H1 (cell line): ENCODE measurements around the gene TJP3. TPM values are rescaled to one million over a fixed set of nuclear protein-coding genes. Genes with fewer than 3 reads are reported as not detected.

ENCODE experiments used
- CTCF ChIA-PET: fragments of 300-600 bp; sonication (Branson Sonifier 250); formaldehyde crosslinking; loops from one replicate; lab custom pipeline; 2021; ENCODE audit not compliant: partially characterized antibody; lab: Charles Lee
- POLR2A ChIA-PET: fragments of 300-600 bp; sonication (Branson Sonifier 250); formaldehyde crosslinking; loops from one replicate; lab custom pipeline; 2021; ENCODE audit warnings: inconsistent platforms; ENCODE audit not compliant: partially characterized antibody; lab: Charles Lee
- DNase-seq, 2 experiments: peaks; one replicate each; pipeline versions ENCODE4 v3.0.0 to v3.0.0-alpha.2; 2010 to 2022; ENCODE audit warnings: low spot score in 2 of 2, low read depth in 1 of 2, mixed read lengths in 1 of 2
- FAIRE-seq: peaks from 2 replicates; lab custom pipeline; 2011; peaks lifted over from hg19 to GRCh38; lab: Jason Lieb, UNC
- H2AFZ ChIP-seq: 2 replicates; pipeline ENCODE4 v1.8.1; 2012; ENCODE audit warnings: low read length, inconsistent platforms
- H2AK5ac ChIP-seq: 2 replicates; pipeline ENCODE4 v1.6.1; 2013; ENCODE audit warnings: low read depth, low read length
- H2BK120ac ChIP-seq: replicated peaks from 2 replicates; pipeline ENCODE3; 2013; ENCODE audit warnings: low read depth, low read length, inconsistent platforms
- H2BK12ac ChIP-seq: 2 replicates; pipeline ENCODE4 v1.6.1; 2013; ENCODE audit warnings: low read depth, low read length
- H2BK15ac ChIP-seq: 2 replicates; pipeline ENCODE4 v1.6.1; 2013; ENCODE audit warnings: low read length
- H2BK20ac ChIP-seq: 2 replicates; pipeline ENCODE4 v1.6.1; 2013; ENCODE audit warnings: low read length
- H2BK5ac ChIP-seq: 2 replicates; pipeline ENCODE4 v1.6.1; 2013; ENCODE audit warnings: low read depth, low read length
- H3K14ac ChIP-seq: 2 replicates; pipeline ENCODE4 v1.6.1; 2013; ENCODE audit warnings: inconsistent platforms; ENCODE audit not compliant: insufficient read length
- H3K18ac ChIP-seq: 2 replicates; pipeline ENCODE4 v1.6.1; 2013; ENCODE audit warnings: low read length; ENCODE audit errors: extremely low read depth
- H3K23ac ChIP-seq: 2 replicates; pipeline ENCODE4 v1.6.1; 2013; ENCODE audit warnings: inconsistent platforms; ENCODE audit not compliant: insufficient read length
- H3K23me2 ChIP-seq: 2 replicates; pipeline ENCODE4 v1.6.1; 2013; ENCODE audit warnings: low read depth, low read length
- H3K27ac ChIP-seq: 2 replicates; pipeline ENCODE4 v1.6.1; 2011; ENCODE audit warnings: low read depth, low read length, inconsistent platforms
- H3K27me3 ChIP-seq, 4 experiments: replicated peaks in 1 of 4; 1 replicate in 1 of 4; 2 replicates in 3 of 4; pipeline versions ENCODE4 v1.6.1 to v1.8.1; 2011 to 2013; ENCODE audit warnings: low read length in 3 of 4, mild to moderate bottlenecking in 3 of 4, inconsistent platforms in 2 of 4, mixed read lengths in 2 of 4, moderate library complexity in 1 of 4; ENCODE audit not compliant: control insufficient read depth in 3 of 4, insufficient read depth in 3 of 4; ENCODE audit errors: extremely low read depth in 1 of 4
- H3K36me3 ChIP-seq, 4 experiments: 2 replicates each; pipeline versions ENCODE4 v1.6.1 to v1.8.1; 2011 to 2013; ENCODE audit warnings: mild to moderate bottlenecking in 4 of 4, low read length in 3 of 4, moderate library complexity in 2 of 4, control low read depth in 1 of 4, inconsistent platforms in 1 of 4; ENCODE audit not compliant: insufficient read depth in 4 of 4, control insufficient read depth in 2 of 4
- H3K4ac ChIP-seq: replicated peaks from 2 replicates; pipeline ENCODE3; 2013; ENCODE audit warnings: low read length, low read depth, mixed read lengths, inconsistent platforms; ENCODE audit not compliant: insufficient read length
- H3K4me1 ChIP-seq, 4 experiments: replicated peaks in 1 of 4; 1 replicate in 1 of 4; 2 replicates in 3 of 4; pipeline versions ENCODE4 v1.6.1 to v1.8.1; 2011 to 2013; ENCODE audit warnings: low read length in 3 of 4, inconsistent platforms in 2 of 4, mixed read lengths in 1 of 4; ENCODE audit not compliant: insufficient read depth in 4 of 4, control insufficient read depth in 3 of 4
- H3K4me2 ChIP-seq, 2 experiments: 2 replicates each; pipeline versions ENCODE4 v1.6.1 to v1.8.1; 2011 to 2013; ENCODE audit warnings: low read depth in 2 of 2, low read length in 2 of 2, control low read depth in 1 of 2, inconsistent platforms in 1 of 2, mild to moderate bottlenecking in 1 of 2; ENCODE audit not compliant: insufficient read depth in 1 of 2
- H3K4me3 ChIP-seq, 4 experiments: fragments of 200-600, 300-600 bp in 1 of 4; sonication (generic), shearing (Covaris generic), sonication (Bioruptor Twin) in 1 of 4; 2 replicates each; pipeline versions ENCODE4 v1.5.1 to v1.8.1; 2011 to 2016; ENCODE audit warnings: low read length in 4 of 4, low read depth in 3 of 4, control low read depth in 2 of 4, inconsistent platforms in 2 of 4, mild to moderate bottlenecking in 2 of 4, mixed read lengths in 1 of 4, moderate library complexity in 1 of 4; ENCODE audit not compliant: insufficient read depth in 2 of 4; ENCODE audit errors: extremely low read depth in 1 of 4
- H3K56ac ChIP-seq: replicated peaks from 2 replicates; pipeline ENCODE3; 2013; ENCODE audit warnings: low read depth, mild to moderate bottlenecking, mixed read lengths, low read length, inconsistent platforms; ENCODE audit not compliant: insufficient read length
- H3K79me1 ChIP-seq: 2 replicates; pipeline ENCODE4 v1.6.1; 2013; ENCODE audit warnings: low read depth, low read length, control low read depth
- H3K79me2 ChIP-seq, 2 experiments: 2 replicates each; pipeline versions ENCODE4 v1.6.1 to v1.8.1; 2012 to 2013; ENCODE audit warnings: low read length in 2 of 2, mild to moderate bottlenecking in 2 of 2, inconsistent platforms in 1 of 2; ENCODE audit not compliant: insufficient read depth in 2 of 2, control insufficient read depth in 1 of 2
- H3K9ac ChIP-seq, 4 experiments: replicated peaks in 1 of 4; 1 replicate in 1 of 4; 2 replicates in 3 of 4; pipeline versions ENCODE4 v1.6.1 to v1.8.1; 2011 to 2013; ENCODE audit warnings: low read depth in 3 of 4, low read length in 3 of 4, control low read depth in 2 of 4, mild to moderate bottlenecking in 2 of 4, moderate library complexity in 2 of 4, inconsistent platforms in 1 of 4; ENCODE audit errors: extremely low read depth in 1 of 4
- H3K9me3 ChIP-seq, 2 experiments: 2 replicates each; pipeline versions ENCODE4 v1.6.1 to v1.8.1; 2012 to 2013; ENCODE audit warnings: mild to moderate bottlenecking in 2 of 2, moderate library complexity in 2 of 2, control low read depth in 1 of 2, inconsistent platforms in 1 of 2, low read depth in 1 of 2, low read length in 1 of 2, mixed read lengths in 1 of 2; ENCODE audit not compliant: insufficient read depth in 2 of 2
- H4K20me1 ChIP-seq, 2 experiments: replicated peaks in 1 of 2; 2 replicates each; pipeline versions ENCODE3 to v1.8.1; 2011 to 2013; ENCODE audit warnings: inconsistent platforms in 2 of 2, low read length in 2 of 2, mild to moderate bottlenecking in 1 of 2; ENCODE audit not compliant: insufficient read depth in 2 of 2, control insufficient read depth in 1 of 2
- H4K5ac ChIP-seq: 2 replicates; pipeline ENCODE4 v1.6.1; 2013; ENCODE audit warnings: low read length, low read depth, mixed read lengths, inconsistent platforms; ENCODE audit not compliant: insufficient read length
- H4K8ac ChIP-seq: 2 replicates; pipeline ENCODE4 v1.8.0; 2013; ENCODE audit warnings: mild to moderate bottlenecking, moderate library complexity, low read length, inconsistent platforms; ENCODE audit not compliant: insufficient read depth; ENCODE audit errors: extremely low read depth
- H4K91ac ChIP-seq: replicated peaks from 2 replicates; pipeline ENCODE3; 2013; ENCODE audit warnings: low read length, mixed read lengths, inconsistent platforms; ENCODE audit not compliant: insufficient read length
- ASH2L ChIP-seq: fragments of 200-600, 300-600 bp; sonication (generic); IDR thresholded peaks from one replicate; pipeline ENCODE4 v1.7.1; 2017; ENCODE audit warnings: low read length
- BCL11A ChIP-seq, 2 experiments: IDR thresholded peaks; one replicate each; pipeline ENCODE4 v1.6.1; 2011; ENCODE audit warnings: low read depth in 2 of 2, low read length in 2 of 2, mild to moderate bottlenecking in 2 of 2
- CBX8 ChIP-seq: fragments of 300-800, 300-1000 bp; sonication (generic); IDR thresholded peaks from 2 replicates; pipeline ENCODE4 v1.7.1; 2016; ENCODE audit warnings: low read depth, low read length, borderline replicate concordance
- CHD2 ChIP-seq: IDR thresholded peaks from 2 replicates; pipeline ENCODE4 v1.6.1; 2012; ENCODE audit warnings: low read length, improper control_type of control experiment
- CREB1 ChIP-seq: IDR thresholded peaks from 2 replicates; pipeline ENCODE4 v1.6.1; 2012; ENCODE audit warnings: inconsistent platforms
- JUN ChIP-seq: IDR thresholded peaks from 2 replicates; pipeline ENCODE4 v1.6.1; 2011; ENCODE audit warnings: low read depth, mild to moderate bottlenecking, improper control_type of control experiment, low read length
- SIRT6 ChIP-seq: IDR thresholded peaks from one replicate; pipeline ENCODE4 v1.7.1; 2012; ENCODE audit warnings: low read length, inconsistent platforms
- SP2 ChIP-seq: IDR thresholded peaks from 2 replicates; pipeline ENCODE4 v1.6.1; 2012; ENCODE audit warnings: mild to moderate bottlenecking, low read length, inconsistent platforms
- TAF7 ChIP-seq: optimal IDR thresholded peaks from 2 replicates; pipeline ENCODE3; 2011; ENCODE audit warnings: low read depth, mild to moderate bottlenecking, inconsistent platforms, low read length, moderate library complexity, borderline replicate concordance
- WGBS, 2 experiments: shearing (Covaris generic) in 1 of 2; methylation state at CpG; one replicate each; pipeline versions ENCODE4 v1.1.6 to v1.1.7; 2013 to 2015; ENCODE audit warnings: low lambda C conversion rate in 2 of 2, mixed read lengths in 2 of 2, inconsistent platforms in 1 of 2, low coverage in 1 of 2, missing lambda C conversion rate in 1 of 2; ENCODE audit not compliant: insufficient replicate concordance in 2 of 2, insufficient coverage in 1 of 2, insufficient read length in 1 of 2; ENCODE audit errors: extremely low coverage in 1 of 2, missing lambda C conversion rate in 1 of 2; 5-methylcytosine and 5-hydroxymethylcytosine counted together
- polyA plus RNA-seq, 7 experiments: library from polyadenylated mRNA; depleted of rRNA in 3 of 7; stranded (reverse) in 5 of 7; unstranded in 2 of 7; fragments of >200 nt in 5 of 7; fragments of 200-250 nt in 2 of 7; gene quantifications; 1 replicate in 5 of 7; 2 replicates in 1 of 7; 4 replicates in 1 of 7; pipeline versions ENCODE4 v1.2.1 to v1.2.3, GENCODE V29; 2011 to 2013; ENCODE audit warnings: missing spikeins in 2 of 7, mixed read lengths in 2 of 7
- total RNA-seq: library from RNA; stranded (reverse); fragmentation: NEBNext Ultra II Directional; extraction: Animal tissue kit (Norgen Biotek cat#: 25700); gene quantifications from 2 replicates; pipeline ENCODE4 v1.2.1, GENCODE V29; 2021

The TJP3 gene
- total and polyA plus RNA-seq, 2 of the 8 experiments (the other 6 are each of a cell fraction or from before 2014, with no cell fraction given) = 17.1 to 26.1 TPM

DNA sequence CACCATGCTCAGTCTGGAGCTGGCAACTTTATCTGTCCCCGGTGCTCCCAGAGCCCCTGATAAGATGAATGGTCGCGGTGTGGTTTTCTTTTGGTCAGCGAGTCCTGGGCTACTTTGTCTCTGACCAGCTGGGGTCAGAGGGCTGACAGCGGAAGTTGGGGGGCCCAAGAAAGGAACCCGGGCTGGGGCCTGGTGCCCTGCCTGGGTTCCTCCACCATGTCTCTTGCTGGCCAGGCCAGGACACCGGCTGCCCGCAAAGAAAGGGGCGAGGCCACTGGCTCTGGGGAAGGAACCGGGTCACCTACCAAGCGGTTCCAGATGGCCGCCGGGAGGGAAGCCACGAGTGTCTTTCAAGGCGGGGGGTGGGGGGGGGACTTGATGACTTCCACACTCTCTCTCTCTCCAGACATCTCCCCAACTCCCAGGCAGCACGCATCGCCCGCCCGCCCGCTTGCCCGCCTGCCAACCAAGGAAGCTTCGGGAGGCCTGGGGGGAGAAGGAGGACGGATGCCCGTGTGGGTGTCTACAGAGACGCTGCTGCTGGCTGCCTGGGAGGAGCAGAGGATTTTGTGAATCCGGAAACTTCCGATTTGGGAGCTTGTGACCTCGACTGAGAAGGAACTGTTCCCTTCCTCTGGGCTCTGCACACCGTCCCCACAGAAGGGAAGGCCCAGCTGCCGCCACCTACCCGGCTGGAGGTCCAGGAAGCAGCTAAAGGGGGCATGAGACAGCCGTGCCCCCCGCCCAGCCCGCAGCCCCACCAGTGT is 9.0 kb upstream of the TJP3 start:
- DNase-seq (no peak), FAIRE-seq (no peak)
- no peaks in the 10 kb centered on the region for H3K36me3 ChIP-seq
- H3K14ac ChIP-seq = no peak overlapping the region
- no peak overlapping the region for H3K18ac ChIP-seq
- H4K20me1 ChIP-seq = peaks cover 5 to 34% of the 10 kb centered on the region in 2 experiments
- no peak overlapping the region for H2BK5ac ChIP-seq
- H2BK20ac ChIP-seq = no peak overlapping the region
- H2BK15ac ChIP-seq = no peak overlapping the region
- no peak overlapping the region for H3K27ac ChIP-seq
- peaks cover 24% of the 10 kb centered on the region for H3K79me1 ChIP-seq
- CTCF ChIA-PET = interaction anchor here (0.6 to 13.9 kb wide), 9 partner anchors 9 to 713 kb away, joined by 3 to 110 read pairs (median 4); partner anchors contain the start of gene TJP3
- H3K79me2 ChIP-seq = peaks cover 0 to 46% of the 10 kb centered on the region in 2 experiments; a peak in 3 of 4 replicates
- H2AK5ac ChIP-seq = no peak overlapping the region
- H2AFZ ChIP-seq = no peak overlapping the region
- H3K23ac ChIP-seq = no peak overlapping the region
- 79% methylated on average over 20 of the region's 34 CpGs; no CpG with 5 or more reads in 1 of the 2 experiments for WGBS, 2 experiments
- H3K23me2 ChIP-seq = peaks cover 3% of the 10 kb centered on the region; the same call in 1 of the 2 replicates
- no peak overlapping the region; a peak in 1 of 7 replicates for H3K9ac ChIP-seq
- peak overlapping the region; percentile 89 to 98 for H3K4me2 ChIP-seq
- no peak overlapping the region for H3K4ac ChIP-seq
- H4K8ac ChIP-seq = peak overlapping the region; percentile 79
- H3K4me3 ChIP-seq = peak overlapping the region; percentile 59 to 85 (median 72)
- no peaks in the 10 kb centered on the region; a peak in 1 of 4 replicates for H3K9me3 ChIP-seq
- H3K56ac ChIP-seq = no peak overlapping the region
- H4K91ac ChIP-seq = no peak overlapping the region
- TF ChIP-seq CHD2 (no peak), SIRT6 (no peak), BCL11A (IDR thresholded peaks at IDR 0.05; ENCODE audit: low read depth in 2 of 2, low read length in 2 of 2) (no peak), CBX8 (no peak), JUN (no peak), ASH2L (no peak), SP2 (no peak), CREB1 (no peak), TAF7 (no peak)
- no peaks in the 10 kb centered on the region; a peak in 2 of 7 replicates for H3K27me3 ChIP-seq
- H4K5ac ChIP-seq = no peak overlapping the region
- POLR2A ChIA-PET = interaction anchor here (0.5 to 1.5 kb wide), 4 partner anchors 11 to 121 kb away, joined by 3 to 6 read pairs (median 4); no protein-coding TSS in a partner anchor
- H3K4me1 ChIP-seq = peaks cover 0 to 8% (median 2%) of the 10 kb centered on the region in 4 experiments; a peak in 3 of 7 replicates
- no peak overlapping the region for H2BK12ac ChIP-seq
- no peak overlapping the region for H2BK120ac ChIP-seq
